Measurements from ENCODE around the gene CCSER2. TPM values are rescaled to one million over a fixed set of nuclear protein-coding genes. Genes with fewer than 3 reads are reported as not detected.

The CCSER2 gene
- total RNA-seq, 1 experiment from 2014 or later = 23.1 TPM

DNA sequence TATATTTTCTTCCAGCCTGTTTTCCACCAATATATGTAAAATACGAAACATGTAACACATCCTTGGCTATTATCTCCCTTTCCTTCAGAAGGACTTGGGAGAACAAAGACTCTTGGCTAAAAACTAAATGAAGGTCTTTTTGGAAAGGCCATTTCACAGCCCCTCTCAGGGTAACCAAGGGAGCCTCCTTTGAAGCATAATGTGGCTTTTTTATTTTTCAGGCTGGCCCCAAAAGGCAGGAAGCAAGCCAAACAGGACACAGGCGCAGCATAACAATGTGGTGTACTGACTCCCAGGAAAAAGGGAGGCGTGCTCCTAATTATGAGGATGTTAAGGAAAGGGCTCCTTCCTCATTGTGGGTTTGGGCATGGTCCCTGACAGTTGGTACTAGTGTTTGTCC lies 30.3 kb upstream of the CCSER2 start:
- H3K4me1 ChIP-seq = no peaks in the 10 kb centered on the region
- no peak overlapping the region for H3K4me3 ChIP-seq (ENCODE audit: low read depth, low read length)
- intact Hi-C loops (cut with micrococcal nuclease; ENCODE audit: unreplicated experiment) = no loop called here
- Mint-ChIP-seq H3K4me1 (ENCODE audit: low read depth, unreplicated experiment) (no peaks in the 10 kb centered on the region), H3K36me3 (ENCODE audit: insufficient read depth, unreplicated experiment) (no peaks in the 10 kb centered on the region), H3K27ac (ENCODE audit: unreplicated experiment) (no peak overlapping the region), H3K4me3 (ENCODE audit: unreplicated experiment) (no peak overlapping the region), H3K27me3 (ENCODE audit: insufficient read depth, unreplicated experiment) (peaks cover 2% of the 10 kb centered on the region), H3K9me3 (ENCODE audit: unreplicated experiment) (no peaks in the 10 kb centered on the region)
- no peaks in the 10 kb centered on the region for H3K36me3 ChIP-seq (ENCODE audit: control insufficient read depth, insufficient read depth, low read length)
- H3K27me3 ChIP-seq (replicated peaks; ENCODE audit: control insufficient read depth, insufficient read depth, low read length) = 0 out of 2 replicates have a peak, but pooled peaks cover 1% of the 10 kb centered on the region
- CTCF ChIA-PET = no interaction called here
- BruUV-seq (replicated peaks) = no TSS peak
- DNase-seq = no peak
- H3K9me3 ChIP-seq = no peaks in the 10 kb centered on the region
- POLR2A ChIA-PET = no interaction called here
- TF ChIP-seq, protein P1, sequence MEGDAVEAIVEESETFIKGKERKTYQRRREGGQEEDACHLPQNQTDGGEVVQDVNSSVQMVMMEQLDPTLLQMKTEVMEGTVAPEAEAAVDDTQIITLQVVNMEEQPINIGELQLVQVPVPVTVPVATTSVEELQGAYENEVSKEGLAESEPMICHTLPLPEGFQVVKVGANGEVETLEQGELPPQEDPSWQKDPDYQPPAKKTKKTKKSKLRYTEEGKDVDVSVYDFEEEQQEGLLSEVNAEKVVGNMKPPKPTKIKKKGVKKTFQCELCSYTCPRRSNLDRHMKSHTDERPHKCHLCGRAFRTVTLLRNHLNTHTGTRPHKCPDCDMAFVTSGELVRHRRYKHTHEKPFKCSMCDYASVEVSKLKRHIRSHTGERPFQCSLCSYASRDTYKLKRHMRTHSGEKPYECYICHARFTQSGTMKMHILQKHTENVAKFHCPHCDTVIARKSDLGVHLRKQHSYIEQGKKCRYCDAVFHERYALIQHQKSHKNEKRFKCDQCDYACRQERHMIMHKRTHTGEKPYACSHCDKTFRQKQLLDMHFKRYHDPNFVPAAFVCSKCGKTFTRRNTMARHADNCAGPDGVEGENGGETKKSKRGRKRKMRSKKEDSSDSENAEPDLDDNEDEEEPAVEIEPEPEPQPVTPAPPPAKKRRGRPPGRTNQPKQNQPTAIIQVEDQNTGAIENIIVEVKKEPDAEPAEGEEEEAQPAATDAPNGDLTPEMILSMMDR (IDR thresholded peaks at IDR 0.05; ENCODE audit: insufficient read depth in 1 of 2, low read depth in 1 of 2, low read length in 1 of 2, severe bottlenecking in 1 of 2, unreplicated experiment in 1 of 2) = no peak

GRCh38 chr10:84302223-84302622 lies 26.2 kb upstream of the CCSER2 start:
- Histone ChIP-seq H3K27me3 (replicated peaks; ENCODE audit: control insufficient read depth, insufficient read depth, low read length) (0 out of 2 replicates have a peak, but pooled peaks cover 1% of the 10 kb centered on the region), H3K4me3 (ENCODE audit: low read depth, low read length) (no peak overlapping the region), H3K4me1 (no peaks in the 10 kb centered on the region), H3K36me3 (ENCODE audit: control insufficient read depth, insufficient read depth, low read length) (no peaks in the 10 kb centered on the region), H3K9me3 (no peaks in the 10 kb centered on the region)
- Mint-ChIP-seq H3K9me3 (ENCODE audit: unreplicated experiment) (no peaks in the 10 kb centered on the region), H3K4me3 (ENCODE audit: unreplicated experiment) (no peak overlapping the region), H3K27me3 (ENCODE audit: insufficient read depth, unreplicated experiment) (peaks cover 10% of the 10 kb centered on the region), H3K27ac (ENCODE audit: unreplicated experiment) (no peak overlapping the region), H3K4me1 (ENCODE audit: low read depth, unreplicated experiment) (no peaks in the 10 kb centered on the region), H3K36me3 (ENCODE audit: insufficient read depth, unreplicated experiment) (no peaks in the 10 kb centered on the region)
- DNase-seq = no peak
- ChIA-PET CTCF (no interaction called here), POLR2A (no interaction called here)
- TF ChIP-seq, protein P1 (IDR thresholded peaks at IDR 0.05; ENCODE audit: insufficient read depth in 1 of 2, low read depth in 1 of 2, low read length in 1 of 2, severe bottlenecking in 1 of 2, unreplicated experiment in 1 of 2) = no peak
- no TSS peak for BruUV-seq (replicated peaks)
- intact Hi-C loops (cut with micrococcal nuclease; ENCODE audit: unreplicated experiment) = no loop called here

- no peak overlapping the region for H3K4me3 ChIP-seq (ENCODE audit: low read depth, low read length)
- DNase-seq = no peak
- Mint-ChIP-seq H3K36me3 (ENCODE audit: insufficient read depth, unreplicated experiment) (no peaks in the 10 kb centered on the region), H3K27me3 (ENCODE audit: insufficient read depth, unreplicated experiment) (peaks cover 16% of the 10 kb centered on the region), H3K4me1 (ENCODE audit: low read depth, unreplicated experiment) (no peaks in the 10 kb centered on the region), H3K4me3 (ENCODE audit: unreplicated experiment) (no peak overlapping the region), H3K9me3 (ENCODE audit: unreplicated experiment) (no peaks in the 10 kb centered on the region), H3K27ac (ENCODE audit: unreplicated experiment) (no peak overlapping the region)
- no peaks in the 10 kb centered on the region for H3K27me3 ChIP-seq (replicated peaks; ENCODE audit: control insufficient read depth, insufficient read depth, low read length)
- intact Hi-C loops (cut with micrococcal nuclease; ENCODE audit: unreplicated experiment) = no loop called here
- CTCF ChIA-PET = no interaction called here
- H3K36me3 ChIP-seq (ENCODE audit: control insufficient read depth, insufficient read depth, low read length) = no peaks in the 10 kb centered on the region
- TF ChIP-seq, protein P1 (IDR thresholded peaks at IDR 0.05; ENCODE audit: insufficient read depth in 1 of 2, low read depth in 1 of 2, low read length in 1 of 2, severe bottlenecking in 1 of 2, unreplicated experiment in 1 of 2) = no peak
- H3K9me3 ChIP-seq = no peaks in the 10 kb centered on the region
- no TSS peak for BruUV-seq (replicated peaks)
- H3K4me1 ChIP-seq = no peaks in the 10 kb centered on the region
- POLR2A ChIA-PET = no interaction called here
Observed at GRCh38 chr10:84306751-84307384, 21.5 kb upstream of the CCSER2 start.
